HepG2 (cell line): ENCODE data around the gene GBA2. TPM values are rescaled to one million over a fixed set of nuclear protein-coding genes. Genes with fewer than 3 reads are reported as not detected.

Experiments
- BATF2 ChIP-seq: sonication (generic); formaldehyde crosslinking; IDR thresholded peaks from 2 replicates; pipeline ENCODE4 v1.8.0; 2022; ENCODE audit warnings: mild to moderate bottlenecking, missing genetic modification reagents, moderate library complexity
- CHD4 ChIP-seq: fragments of 200-600 bp; sonication (generic); IDR thresholded peaks from 2 replicates; pipeline ENCODE4 v1.7.0; 2017; ENCODE audit warnings: mild to moderate bottlenecking, low read length, borderline replicate concordance
- DNMT3B ChIP-seq: conservative IDR thresholded peaks from 2 replicates; pipeline ENCODE4 v1.6.1; 2016; ENCODE audit warnings: missing biosample characterization, control low read depth
- DR1 ChIP-seq: sonication (generic); formaldehyde crosslinking; IDR thresholded peaks from 2 replicates; pipeline ENCODE4 v1.8.0; 2021; ENCODE audit warnings: mild to moderate bottlenecking, missing genetic modification reagents, inconsistent platforms
- FIP1L1 ChIP-seq: fragments of 200-400 bp; formaldehyde crosslinking; IDR thresholded peaks from 2 replicates; pipeline ENCODE4 v1.6.1; 2018; ENCODE audit warnings: low read depth, mild to moderate bottlenecking, low read length, moderate library complexity, borderline replicate concordance; ENCODE audit not compliant: insufficient read depth
- HIVEP1 ChIP-seq: sonication (generic); formaldehyde crosslinking; IDR thresholded peaks from 2 replicates; pipeline ENCODE4 v1.4.0; 2020; ENCODE audit warnings: mild to moderate bottlenecking, missing genetic modification reagents
- HNF4A ChIP-seq: sonication (generic); formaldehyde crosslinking; IDR thresholded peaks from 2 replicates; pipeline ENCODE4 v1.4.0; 2020; ENCODE audit warnings: missing genetic modification reagents
- HOXA5 ChIP-seq: sonication (generic); formaldehyde crosslinking; IDR thresholded peaks from 2 replicates; pipeline ENCODE4 v1.4.0; 2020; ENCODE audit warnings: missing genetic modification reagents
- MAFK ChIP-seq, 2 experiments: IDR thresholded peaks in 1 of 2; conservative IDR thresholded peaks in 1 of 2; 2 replicates each; pipeline ENCODE4 v1.6.1; 2011; ENCODE audit warnings: improper control_type of control experiment in 2 of 2, low read length in 2 of 2
- NCOA2 ChIP-seq: sonication (generic); formaldehyde crosslinking; IDR thresholded peaks from 2 replicates; pipeline ENCODE4 v1.8.0; 2022; ENCODE audit warnings: inconsistent platforms
- NONO ChIP-seq, 2 experiments: fragments of 450-650 bp in 1 of 2; sonication (generic) in 1 of 2; formaldehyde crosslinking in 1 of 2; IDR thresholded peaks in 1 of 2; conservative IDR thresholded peaks in 1 of 2; 2 replicates each; pipeline versions ENCODE4 v1.6.1 to v1.8.0; 2017 to 2022; ENCODE audit warnings: mild to moderate bottlenecking in 1 of 2, missing genetic modification reagents in 1 of 2, moderate library complexity in 1 of 2
- SNAPC2 ChIP-seq: sonication (generic); formaldehyde crosslinking; IDR thresholded peaks from 2 replicates; pipeline ENCODE4 v1.8.1; 2022; ENCODE audit warnings: mild to moderate bottlenecking, missing genetic modification reagents
- SPEN ChIP-seq: sonication (generic); formaldehyde crosslinking; IDR thresholded peaks from 2 replicates; pipeline ENCODE4 v1.5.1; 2020; ENCODE audit warnings: low read depth, mild to moderate bottlenecking, missing genetic modification reagents
- U2AF1 ChIP-seq: fragments of 200-400 bp; formaldehyde crosslinking; optimal IDR thresholded peaks from 2 replicates; pipeline ENCODE3; 2017; ENCODE audit warnings: mild to moderate bottlenecking, low read depth, low read length
- ZBTB20 ChIP-seq: sonication (generic); formaldehyde crosslinking; IDR thresholded peaks from 2 replicates; pipeline ENCODE4 v1.8.1; 2023; ENCODE audit warnings: missing genetic modification reagents, low read depth, mild to moderate bottlenecking, borderline replicate concordance
- ZFYVE20 ChIP-seq: sonication (generic); formaldehyde crosslinking; IDR thresholded peaks from 2 replicates; pipeline ENCODE4 v1.8.0; 2023; ENCODE audit warnings: low read depth, mild to moderate bottlenecking, moderate library complexity, missing genetic modification reagents, borderline replicate concordance
- ZNF570 ChIP-seq: sonication (generic); formaldehyde crosslinking; IDR thresholded peaks from 2 replicates; pipeline ENCODE4 v1.4.0; 2020; ENCODE audit warnings: mild to moderate bottlenecking, missing genetic modification reagents, borderline replicate concordance
- ZNF607 ChIP-seq: sonication (generic); formaldehyde crosslinking; IDR thresholded peaks from 2 replicates; pipeline ENCODE4 v1.5.1; 2020; ENCODE audit warnings: missing genetic modification reagents, mild to moderate bottlenecking, borderline replicate concordance
- ZNF83 ChIP-seq: sonication (generic); formaldehyde crosslinking; IDR thresholded peaks from 2 replicates; pipeline ENCODE4 v1.4.0; 2020; ENCODE audit warnings: missing genetic modification reagents, mild to moderate bottlenecking, borderline replicate concordance
- polyA plus RNA-seq, 8 experiments: library from polyadenylated mRNA; depleted of rRNA in 3 of 8; stranded (reverse) in 7 of 8; unstranded in 1 of 8; fragments of >200 nt; fragmentation: Illumina TruSeq in 4 of 8; extraction: Trizol in 4 of 8; gene quantifications; 2 replicates each; pipeline versions ENCODE4 v1.2.1 to v1.2.3, GENCODE V29; 2011 to 2016; ENCODE audit warnings: low read depth in 4 of 8, missing spikeins in 1 of 8, mixed read lengths in 1 of 8; ENCODE audit not compliant: insufficient read depth in 1 of 8
- total RNA-seq, 5 experiments: library from RNA; depleted of rRNA; stranded (reverse); fragments of >200 nt; fragmentation: Illumina TruSeq; extraction: Trizol; gene quantifications; 2 replicates each; pipeline ENCODE4 v1.2.3, GENCODE V29; 2016; ENCODE audit warnings: low read depth in 1 of 5
- TF ChIP-seq, protein P1 (sequence below): sonication (generic); formaldehyde crosslinking; IDR thresholded peaks from 2 replicates; pipeline ENCODE4 v1.5.1; 2020; ENCODE audit warnings: mild to moderate bottlenecking, missing genetic modification reagents, borderline replicate concordance
- TF ChIP-seq, protein P2 (sequence below): sonication (generic); formaldehyde crosslinking; IDR thresholded peaks from 2 replicates; pipeline ENCODE4 v1.9.0; 2021; ENCODE audit warnings: missing genetic modification reagents, borderline replicate concordance
- TF ChIP-seq, protein P3 (sequence below): sonication (generic); formaldehyde crosslinking; IDR thresholded peaks from 2 replicates; pipeline ENCODE4 v1.4.0; 2020; ENCODE audit warnings: mild to moderate bottlenecking, missing genetic modification reagents

Gene GBA2
- total and polyA plus RNA-seq, 2 of the 13 experiments (the other 11 are each of a cell fraction or from before 2014, with no cell fraction given): 37.5 to 86.1 TPM

- no peak for TF ChIP-seq MAFK (conservative IDR thresholded peaks at IDR 0.05 in 1 of 2, IDR thresholded peaks at IDR 0.05 in 1 of 2; ENCODE audit: low read length in 2 of 2)
- no peak for TF ChIP-seq CHD4
- TF ChIP-seq ZFYVE20 (CRISPR knock-in tag): no peak
- TF ChIP-seq FIP1L1: no peak
- TF ChIP-seq ZNF83 (CRISPR knock-in tag): no peak
- TF ChIP-seq BATF2 (CRISPR knock-in tag): no peak
- no peak for TF ChIP-seq HIVEP1
- no peak for TF ChIP-seq SNAPC2 (CRISPR knock-in tag)
- no peak for TF ChIP-seq ZBTB20 (CRISPR knock-in tag)
- TF ChIP-seq, protein P1, sequence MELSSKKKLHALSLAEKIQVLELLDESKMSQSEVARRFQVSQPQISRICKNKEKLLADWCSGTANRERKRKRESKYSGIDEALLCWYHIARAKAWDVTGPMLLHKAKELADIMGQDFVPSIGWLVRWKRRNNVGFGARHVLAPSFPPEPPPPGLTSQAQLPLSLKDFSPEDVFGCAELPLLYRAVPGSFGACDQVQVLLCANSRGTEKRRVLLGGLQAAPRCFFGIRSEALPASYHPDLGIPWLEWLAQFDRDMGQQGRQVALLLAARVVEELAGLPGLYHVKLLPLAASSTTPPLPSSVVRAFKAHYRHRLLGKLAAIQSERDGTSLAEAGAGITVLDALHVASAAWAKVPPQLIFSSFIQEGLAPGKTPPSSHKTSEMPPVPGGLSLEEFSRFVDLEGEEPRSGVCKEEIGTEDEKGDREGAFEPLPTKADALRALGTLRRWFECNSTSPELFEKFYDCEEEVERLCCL (CRISPR knock-in tag): no peak
- no peak for TF ChIP-seq ZNF607 (CRISPR knock-in tag)
- no peak for TF ChIP-seq HOXA5
- TF ChIP-seq, protein P2, sequence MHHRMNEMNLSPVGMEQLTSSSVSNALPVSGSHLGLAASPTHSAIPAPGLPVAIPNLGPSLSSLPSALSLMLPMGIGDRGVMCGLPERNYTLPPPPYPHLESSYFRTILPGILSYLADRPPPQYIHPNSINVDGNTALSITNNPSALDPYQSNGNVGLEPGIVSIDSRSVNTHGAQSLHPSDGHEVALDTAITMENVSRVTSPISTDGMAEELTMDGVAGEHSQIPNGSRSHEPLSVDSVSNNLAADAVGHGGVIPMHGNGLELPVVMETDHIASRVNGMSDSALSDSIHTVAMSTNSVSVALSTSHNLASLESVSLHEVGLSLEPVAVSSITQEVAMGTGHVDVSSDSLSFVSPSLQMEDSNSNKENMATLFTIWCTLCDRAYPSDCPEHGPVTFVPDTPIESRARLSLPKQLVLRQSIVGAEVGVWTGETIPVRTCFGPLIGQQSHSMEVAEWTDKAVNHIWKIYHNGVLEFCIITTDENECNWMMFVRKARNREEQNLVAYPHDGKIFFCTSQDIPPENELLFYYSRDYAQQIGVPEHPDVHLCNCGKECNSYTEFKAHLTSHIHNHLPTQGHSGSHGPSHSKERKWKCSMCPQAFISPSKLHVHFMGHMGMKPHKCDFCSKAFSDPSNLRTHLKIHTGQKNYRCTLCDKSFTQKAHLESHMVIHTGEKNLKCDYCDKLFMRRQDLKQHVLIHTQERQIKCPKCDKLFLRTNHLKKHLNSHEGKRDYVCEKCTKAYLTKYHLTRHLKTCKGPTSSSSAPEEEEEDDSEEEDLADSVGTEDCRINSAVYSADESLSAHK (CRISPR knock-in tag): no peak
- TF ChIP-seq DR1 (CRISPR knock-in tag): no peak
- no peak for TF ChIP-seq NONO (IDR thresholded peaks at IDR 0.05)
- TF ChIP-seq NONO (CRISPR knock-in tag; conservative IDR thresholded peaks at IDR 0.05): 0 out of 2 replicates have a peak, but pooled peaks have one; percentile 36
- TF ChIP-seq ZNF570 (CRISPR knock-in tag): no peak
- TF ChIP-seq, protein P3, sequence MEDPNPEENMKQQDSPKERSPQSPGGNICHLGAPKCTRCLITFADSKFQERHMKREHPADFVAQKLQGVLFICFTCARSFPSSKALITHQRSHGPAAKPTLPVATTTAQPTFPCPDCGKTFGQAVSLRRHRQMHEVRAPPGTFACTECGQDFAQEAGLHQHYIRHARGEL: no peak
- peak; percentile 33; the same call in 1 of the 2 replicates for TF ChIP-seq NCOA2 (CRISPR knock-in tag)
- TF ChIP-seq DNMT3B (CRISPR knock-in tag): no peak
- no peak for TF ChIP-seq U2AF1
- no peak for TF ChIP-seq SPEN (CRISPR knock-in tag)
- peak; percentile 77 for TF ChIP-seq HNF4A (CRISPR knock-in tag)
Measured at GRCh38 chr9:35728041-35728971, 20.7 kb downstream of the GBA2 start (continued).
